Measurements from ENCODE around the gene NAALADL2. TPM values are rescaled to one million over a fixed set of nuclear protein-coding genes. Genes with fewer than 3 reads are reported as not detected.

Gene NAALADL2
- total RNA-seq, 1 experiment from 2014 or later: 1.6 TPM

DNA sequence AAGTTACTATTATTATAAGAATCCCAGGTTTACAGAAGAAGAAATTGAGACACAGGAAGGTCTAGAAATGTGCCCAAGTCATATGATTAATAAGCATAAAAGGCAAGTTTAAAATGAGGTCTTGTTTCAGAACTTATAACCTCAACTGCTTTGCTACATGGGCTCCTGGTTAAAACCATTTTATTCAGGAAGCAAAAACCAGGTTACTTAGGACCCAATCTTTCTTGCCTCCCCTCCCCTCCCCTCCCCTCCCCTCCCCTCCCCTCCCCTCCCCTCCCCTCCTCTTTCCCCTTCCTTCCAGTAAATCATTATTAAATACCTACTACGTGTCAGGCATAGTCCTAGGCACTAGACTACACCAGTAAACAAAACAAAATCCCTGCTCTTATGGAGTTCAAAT lies 93.9 kb downstream of the NAALADL2 start:
- no peak overlapping the region for H3K4me3 Mint-ChIP-seq
- no peak overlapping the region for H3T11ph ChIP-seq (ENCODE audit: low read length)
- no peaks in the 10 kb centered on the region for H3K9me3 ChIP-seq (ENCODE audit: control insufficient read depth, low read depth, low read length)
- no peaks in the 10 kb centered on the region for H3K79me2 ChIP-seq (ENCODE audit: insufficient read depth, low read length)
- H3K23me2 ChIP-seq (ENCODE audit: insufficient read length, low read depth, low read length, poor library complexity, severe bottlenecking): no peaks in the 10 kb centered on the region
- H3K27ac ChIP-seq (ENCODE audit: insufficient read length, low read depth, low read length): no peak overlapping the region
- no peak overlapping the region for H3K23ac ChIP-seq (ENCODE audit: insufficient read length, low read depth, low read length)
- H2AFZ ChIP-seq (ENCODE audit: low read length): no peak overlapping the region
- no peak for TF ChIP-seq CTCF (conservative IDR thresholded peaks at IDR 0.05)
- H4K91ac ChIP-seq (ENCODE audit: insufficient read length, low read depth, low read length): no peak overlapping the region
- H2BK12ac ChIP-seq (ENCODE audit: insufficient read length, low read depth, low read length): no peak overlapping the region
- H3K4me1 Mint-ChIP-seq: peaks cover 17 to 19% of the 10 kb centered on the region in 2 experiments
- no peak overlapping the region for H2AK5ac ChIP-seq (ENCODE audit: insufficient read length, low read length)
- no peak overlapping the region for H3K56ac ChIP-seq (ENCODE audit: insufficient read length, low read depth, low read length)
- no peak overlapping the region for H3K27ac Mint-ChIP-seq
- H3K9ac ChIP-seq (ENCODE audit: extremely low read depth, insufficient read length, low read length): no peak overlapping the region
- no peaks in the 10 kb centered on the region for H3K79me1 ChIP-seq (ENCODE audit: insufficient read depth, low read depth, low read length, poor library complexity, severe bottlenecking)
- no peaks in the 10 kb centered on the region for H4K20me1 ChIP-seq (ENCODE audit: control insufficient read depth, insufficient read depth, insufficient read length)
- no peaks in the 10 kb centered on the region for H3K27me3 Mint-ChIP-seq (ENCODE audit: low read depth)
- no peak overlapping the region for H2BK15ac ChIP-seq (ENCODE audit: low read depth, low read length)
- no peaks in the 10 kb centered on the region for H3K27me3 ChIP-seq (ENCODE audit: insufficient read depth, low read length)
- no peak overlapping the region for H3K18ac ChIP-seq (ENCODE audit: insufficient read length, low read depth, low read length)
- no peak overlapping the region for H2BK120ac ChIP-seq (ENCODE audit: low read depth, low read length, poor library complexity, severe bottlenecking)
- no peaks in the 10 kb centered on the region for H3K9me3 Mint-ChIP-seq
- H3K4me1 ChIP-seq (ENCODE audit: insufficient read depth, low read length): no peaks in the 10 kb centered on the region
- H4K8ac ChIP-seq (replicated peaks; ENCODE audit: insufficient read length, low read depth, low read length): no peak overlapping the region
- no peak overlapping the region for H2BK20ac ChIP-seq (ENCODE audit: low read depth, low read length, poor library complexity, severe bottlenecking)
- H4K5ac ChIP-seq (ENCODE audit: insufficient read length, low read depth, low read length): no peak overlapping the region
- no peaks in the 10 kb centered on the region for H3K36me3 Mint-ChIP-seq (ENCODE audit: insufficient read depth in 1 of 3, low read depth in 3 of 3)
- H2BK5ac ChIP-seq (ENCODE audit: insufficient read length, low read length): no peak overlapping the region
- H3K4ac ChIP-seq (ENCODE audit: low read depth, low read length): no peak overlapping the region
- no peak overlapping the region for H3K14ac ChIP-seq (ENCODE audit: insufficient read depth, low read length)
- no peak for DNase-seq
- no peak overlapping the region for H3K4me2 ChIP-seq (ENCODE audit: insufficient read depth, insufficient read length, low read length)
- WGBS (ENCODE audit: extremely low coverage, insufficient read length, low lambda C conversion rate): no CpG with 5 or more reads among the region's 1 CpG

Measured in H9 (cell line).